Stimulated activated CD4-positive, alpha-beta T cell treated with anti-CD3 and anti-CD28 coated beads, Interleukin-15, amount 100 ng/mL, for 48 hours (primary cell): ENCODE measurements around the gene PTPRR.
"Not testable (repeated sequence)": the region's sequence is repeated elsewhere in the genome, so short reads cannot be mapped to it uniquely, and the experiment has no call there.

Experiments used
- DNase-seq, 2 donors: peaks; one replicate each; pipeline ENCODE4 v3.0.0-alpha.2; 2020; ENCODE audit warnings: low read depth in 2 of 2

Gene PTPRR

DNA sequence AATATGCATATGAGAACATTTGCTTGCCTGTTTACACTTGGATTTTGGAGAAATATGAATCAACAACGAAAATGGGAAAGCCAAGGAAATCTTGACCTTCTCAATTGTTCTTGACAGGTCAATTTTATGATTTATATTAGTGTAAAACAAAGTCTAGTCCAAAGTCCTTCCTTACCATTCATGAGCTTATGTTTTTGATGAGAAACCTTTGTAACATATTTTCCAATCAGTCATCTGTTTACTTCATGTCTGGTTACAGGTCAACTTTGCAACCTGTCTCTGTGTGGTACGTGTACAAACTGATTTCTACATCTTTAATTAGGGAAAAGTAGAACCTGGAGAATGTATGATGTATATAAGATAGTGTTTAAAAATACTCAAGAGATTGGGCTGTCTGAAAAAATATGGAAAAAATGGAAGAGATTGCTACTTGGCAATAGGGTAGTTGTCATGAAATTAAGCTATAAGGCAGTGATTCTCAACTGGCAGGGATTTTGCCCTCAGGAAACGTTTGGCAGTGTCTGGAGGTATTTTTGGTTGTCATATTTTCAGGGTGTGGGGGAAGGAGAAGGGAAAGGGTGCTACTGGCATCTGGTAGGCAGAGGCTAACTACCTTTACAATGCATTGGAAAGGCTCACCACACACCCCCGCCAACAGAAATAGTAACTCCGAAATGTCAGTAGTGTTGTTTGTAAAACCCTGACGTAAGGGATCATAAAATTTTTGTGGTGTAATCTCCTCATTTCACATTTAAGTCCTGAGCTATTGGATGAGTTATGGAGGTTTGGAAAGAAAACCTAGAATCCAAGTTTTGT lies 172.9 kb downstream of the PTPRR start:
- DNase-seq = no peak

DNA sequence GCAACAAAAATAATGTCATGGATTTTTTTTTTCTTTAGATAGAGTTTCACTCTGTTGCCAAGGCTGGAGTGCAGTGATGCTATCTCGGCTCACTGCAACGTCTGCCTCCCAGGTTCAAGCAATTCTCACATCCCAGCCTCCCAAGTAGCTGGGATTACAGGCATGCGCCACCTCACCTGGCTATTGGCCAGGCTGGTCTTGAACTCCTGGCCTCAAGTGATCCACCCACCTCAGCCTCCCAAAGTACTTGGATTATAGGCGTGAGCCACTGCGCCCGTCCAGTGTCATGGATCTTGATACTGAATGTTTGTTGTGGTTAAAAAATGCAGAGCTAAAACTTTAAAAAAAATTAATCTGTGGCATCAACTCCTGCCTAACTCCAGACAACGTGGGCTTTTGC lies 175.5 kb downstream of the PTPRR start:
- no peak for DNase-seq

DNA sequence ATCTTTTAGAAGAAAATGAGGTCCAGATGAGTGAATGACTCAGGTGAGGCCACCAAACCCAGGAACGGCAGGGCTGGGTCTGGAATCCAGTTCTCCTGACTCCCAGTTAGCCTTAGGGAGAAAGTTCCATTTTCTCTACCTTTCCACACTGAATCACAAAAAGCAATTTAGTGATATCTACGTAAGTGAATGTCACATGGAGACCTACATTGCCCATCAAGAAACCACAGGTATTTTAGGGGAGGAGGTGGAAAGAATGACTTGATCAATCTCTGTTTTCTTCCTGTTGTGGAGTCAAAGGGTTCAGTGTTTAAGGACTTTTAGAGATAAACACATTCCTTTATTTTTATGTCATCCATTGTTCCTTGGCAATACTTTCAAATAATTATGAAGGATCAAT lies 176.4 kb downstream of the PTPRR start:
- DNase-seq = no peak

DNA sequence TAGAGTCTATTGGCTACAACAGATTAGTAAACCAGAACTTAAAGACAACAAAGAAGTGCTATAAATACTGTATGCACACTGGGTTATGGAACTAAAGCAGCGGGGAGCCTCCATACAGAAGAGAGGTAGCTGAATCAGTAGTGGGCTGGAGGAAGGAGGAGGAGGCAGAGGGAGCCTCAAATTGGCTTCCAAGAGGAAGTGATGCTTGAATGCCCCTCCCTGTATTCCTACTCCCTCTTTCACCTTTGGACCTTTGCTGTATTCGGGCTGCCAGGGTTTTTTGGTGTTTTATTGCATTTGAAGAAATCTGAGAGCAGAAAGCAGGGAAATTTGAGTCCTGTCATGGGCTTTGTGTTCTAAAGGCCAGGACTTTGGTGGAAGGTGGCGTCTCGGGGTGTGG lies 179.3 kb downstream of the PTPRR start:
- DNase-seq = no peak

DNA sequence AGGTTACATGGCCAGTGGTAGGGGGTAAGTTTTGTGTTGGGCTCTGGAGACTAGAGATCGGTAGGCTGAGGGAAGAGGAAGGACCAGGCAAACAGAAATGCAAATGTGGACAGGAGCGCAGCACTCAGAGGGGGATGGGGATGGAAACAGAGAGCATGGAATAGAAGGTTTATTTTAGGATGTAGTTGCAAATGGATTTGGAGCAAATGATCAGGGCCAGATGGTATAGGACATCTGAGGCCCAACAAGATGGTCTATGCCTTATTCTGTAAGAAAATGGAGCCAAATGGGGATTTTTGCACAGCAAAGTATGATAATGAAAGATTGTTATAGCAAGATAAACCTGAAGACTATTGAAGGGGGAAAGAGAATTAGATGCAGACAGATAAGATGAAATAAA lies 180.8 kb downstream of the PTPRR start:
- no peak for DNase-seq

DNA sequence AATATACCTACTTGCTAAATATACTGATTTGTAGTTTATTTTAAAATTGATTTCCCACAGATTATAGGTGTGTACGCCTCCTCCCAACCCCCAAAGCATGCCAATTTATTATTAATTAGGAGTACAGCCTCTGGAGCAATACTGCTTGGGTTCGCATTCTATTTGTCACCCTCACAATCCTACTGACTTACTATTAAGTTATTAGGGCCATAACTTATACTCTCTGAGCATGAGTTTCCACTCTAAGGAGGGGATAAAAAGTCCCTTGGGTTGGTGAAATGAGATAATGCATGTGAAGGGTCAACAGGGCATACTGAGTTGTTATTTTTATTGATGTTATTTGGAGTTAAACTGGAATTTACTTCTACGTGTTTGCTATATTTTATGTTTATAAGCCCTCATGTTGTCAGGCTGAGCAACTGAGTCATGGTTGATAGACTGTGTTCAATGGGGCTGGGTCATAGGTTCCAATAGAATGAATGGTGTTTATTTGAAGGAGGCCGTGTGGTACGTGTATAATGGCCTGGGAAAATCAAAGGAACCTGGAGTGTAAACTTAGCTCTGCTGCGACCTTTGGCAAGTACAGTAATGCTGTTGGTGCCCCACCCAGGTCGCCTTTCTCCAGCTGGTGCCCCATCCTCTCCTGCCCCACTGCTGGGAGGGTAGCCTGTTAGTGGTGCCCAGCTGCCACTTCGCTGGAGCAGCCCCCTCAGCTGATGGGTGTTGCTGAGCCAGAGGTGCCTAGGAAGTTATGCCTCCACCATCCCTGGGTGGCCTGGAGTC lies 184.0 kb downstream of the PTPRR start:
- no peak for DNase-seq

DNA sequence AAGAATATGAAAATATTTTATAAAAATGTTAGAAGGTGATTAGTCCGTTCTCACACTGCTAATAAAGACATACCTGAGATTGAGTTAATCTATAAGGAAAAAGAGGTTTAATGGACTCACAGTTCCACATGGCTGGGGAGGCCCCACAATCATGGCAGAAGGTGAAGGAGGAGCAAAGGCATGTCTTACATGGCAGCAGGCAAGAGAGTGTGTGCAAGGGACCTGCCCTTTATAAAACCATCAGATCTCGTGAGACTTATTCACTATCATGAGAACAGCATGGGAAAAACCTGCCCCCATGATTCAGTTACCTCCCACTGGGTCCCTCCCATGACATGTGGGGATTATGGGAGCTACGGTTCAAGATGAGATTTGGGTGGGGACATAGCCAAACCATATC lies 185.3 kb downstream of the PTPRR start:
- not testable (repeated sequence) for DNase-seq

DNA sequence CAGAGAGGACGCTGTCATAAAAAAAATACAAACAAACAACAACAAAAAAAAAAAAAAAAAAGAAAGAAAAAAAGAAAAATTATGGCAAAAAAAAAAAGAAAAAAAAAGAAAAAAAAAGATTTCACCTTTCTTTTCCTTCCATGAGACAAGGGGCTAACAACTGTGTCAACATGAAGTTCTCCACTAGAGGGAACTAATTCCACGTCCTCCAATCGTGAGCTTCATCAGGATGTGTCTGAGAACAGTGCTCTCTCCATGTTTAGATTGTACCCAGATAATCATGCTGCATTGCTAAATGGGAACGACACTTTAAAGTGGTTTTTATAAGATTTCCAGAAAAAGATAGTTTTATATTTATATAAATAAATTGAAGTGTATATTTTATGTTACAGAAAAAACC lies 187.2 kb downstream of the PTPRR start:
- no peak for DNase-seq

DNA sequence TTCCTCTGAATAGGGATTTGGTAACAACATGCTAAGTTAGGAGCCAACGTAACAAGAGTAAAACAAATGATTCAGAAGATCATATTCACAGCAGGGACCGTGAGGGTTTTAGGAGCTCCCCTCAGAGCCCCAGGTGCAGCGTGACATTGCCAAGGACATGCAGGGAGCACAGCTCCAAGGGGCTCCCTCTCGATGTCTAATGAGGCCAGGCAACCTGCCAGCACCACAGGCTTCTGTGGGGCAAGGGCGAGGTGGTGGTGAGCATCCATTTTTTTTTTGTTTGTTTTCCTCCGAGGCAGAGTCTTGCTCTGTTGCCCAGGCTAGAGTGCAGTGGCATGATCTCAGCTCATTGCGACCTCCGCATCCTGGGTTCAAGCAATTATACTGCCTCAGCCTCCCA lies 188.3 kb downstream of the PTPRR start:
- DNase-seq = no peak

DNA sequence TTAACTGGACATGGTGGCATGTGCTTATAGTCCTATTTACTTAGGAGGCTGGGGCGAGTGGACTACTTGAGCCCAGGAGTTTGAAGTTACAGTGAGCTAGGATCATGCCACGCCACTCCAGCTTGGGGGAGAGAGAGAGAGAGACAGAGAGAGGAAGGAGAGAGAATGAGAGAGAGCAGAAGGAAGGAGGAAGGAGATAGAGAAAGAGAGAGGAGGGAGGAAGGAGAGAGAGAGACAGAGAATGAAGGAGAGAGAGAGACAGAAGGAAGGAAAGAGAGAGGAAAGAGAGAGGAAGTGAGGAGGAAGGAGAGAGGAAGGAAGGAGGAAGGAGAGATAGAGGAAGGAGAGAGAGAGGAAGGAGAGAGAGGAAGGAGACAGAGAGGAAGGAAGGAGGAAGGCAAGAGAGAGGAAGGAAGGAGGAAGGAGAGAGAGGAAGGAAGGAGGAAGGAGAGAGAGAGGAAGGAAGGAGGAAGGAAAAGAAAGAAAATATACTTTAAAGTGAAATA lies 189.8 kb downstream of the PTPRR start:
- DNase-seq = no peak

DNA sequence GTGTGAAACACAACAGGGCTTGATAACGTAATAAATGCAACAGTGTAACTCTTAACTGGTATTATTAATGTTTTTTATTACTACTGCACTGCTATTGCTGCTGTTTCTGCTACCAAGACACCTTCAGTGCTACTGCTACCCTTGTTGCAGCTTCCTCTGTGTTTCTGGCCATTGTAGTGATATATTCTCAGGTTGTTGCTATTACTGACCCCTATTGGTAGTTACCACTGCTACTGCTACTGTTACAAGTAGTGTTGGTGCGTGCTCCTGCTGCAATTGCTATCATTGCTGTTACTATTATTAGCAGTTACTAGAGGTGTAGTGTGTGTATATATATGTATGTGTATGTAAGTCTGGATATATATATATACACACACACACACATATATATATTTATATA lies 196.1 kb downstream of the PTPRR start:
- DNase-seq = no peak

DNA sequence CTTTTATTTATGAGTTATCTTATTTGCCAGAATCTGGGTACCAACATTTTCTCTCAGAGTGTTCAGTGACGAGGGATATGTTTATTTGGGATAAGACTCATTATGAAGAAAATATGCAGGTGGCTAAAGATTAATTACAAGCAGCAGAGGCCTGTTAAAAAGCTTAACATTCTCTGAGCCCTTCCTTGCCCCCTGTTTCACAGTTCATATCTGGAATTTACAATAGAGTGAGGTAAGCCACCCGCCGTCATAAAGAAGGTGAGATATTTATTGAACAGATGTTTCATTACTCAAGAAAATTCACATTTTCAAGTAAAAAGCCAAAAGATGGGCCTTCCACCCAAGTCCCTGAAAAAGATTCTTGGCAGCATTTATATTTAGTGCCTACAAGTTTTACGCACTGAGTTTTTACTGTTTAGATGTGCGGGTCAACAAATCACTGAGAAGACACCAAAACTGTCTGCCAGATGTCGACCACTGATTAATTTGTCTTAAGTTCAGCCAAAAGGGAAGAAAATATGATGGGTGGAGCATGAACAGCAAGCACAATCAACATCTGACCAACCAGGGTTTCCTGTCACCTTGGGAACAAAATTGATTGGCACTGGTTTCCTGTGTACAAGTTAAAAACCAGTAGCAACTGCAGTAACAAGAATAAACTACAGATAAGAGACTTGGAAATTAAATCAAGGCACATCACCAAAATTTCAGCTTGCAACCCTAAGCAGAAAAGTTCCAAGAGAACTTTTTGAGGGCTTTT lies 197.8 kb downstream of the PTPRR start:
- no peak for DNase-seq

DNA sequence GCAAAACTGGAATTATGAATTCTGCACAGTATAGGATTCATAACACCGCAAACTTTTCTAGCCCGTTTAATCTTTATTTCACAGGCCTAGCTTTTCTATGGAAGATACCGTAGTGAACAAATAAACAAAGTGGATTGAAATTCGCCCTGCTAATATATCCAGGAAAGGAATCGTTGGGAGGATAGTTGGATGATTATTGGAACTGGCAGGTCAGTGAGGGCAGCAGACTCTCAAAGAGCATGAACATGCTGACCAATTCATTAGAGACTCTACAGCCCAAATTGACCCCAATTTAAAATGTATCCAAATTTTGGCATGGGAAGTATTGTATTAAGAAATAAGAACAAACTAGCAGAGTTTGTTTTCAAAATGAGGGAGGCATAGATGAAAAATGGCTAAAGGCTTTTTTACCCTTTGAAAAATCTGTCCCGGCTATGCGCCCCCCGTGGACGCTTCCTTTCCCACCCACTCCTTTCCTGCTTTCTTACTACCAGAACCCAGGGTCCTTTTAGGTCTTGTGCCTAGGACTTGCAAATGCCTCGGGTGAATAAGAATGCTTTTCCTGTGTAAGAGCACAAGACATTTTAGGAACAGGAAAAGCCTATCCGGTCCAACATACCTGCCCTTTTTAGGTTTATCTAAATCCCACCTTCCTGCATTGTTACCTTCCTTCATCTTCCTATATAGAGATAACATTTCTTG lies 198.7 kb downstream of the PTPRR start:
- DNase-seq = no peak

DNA sequence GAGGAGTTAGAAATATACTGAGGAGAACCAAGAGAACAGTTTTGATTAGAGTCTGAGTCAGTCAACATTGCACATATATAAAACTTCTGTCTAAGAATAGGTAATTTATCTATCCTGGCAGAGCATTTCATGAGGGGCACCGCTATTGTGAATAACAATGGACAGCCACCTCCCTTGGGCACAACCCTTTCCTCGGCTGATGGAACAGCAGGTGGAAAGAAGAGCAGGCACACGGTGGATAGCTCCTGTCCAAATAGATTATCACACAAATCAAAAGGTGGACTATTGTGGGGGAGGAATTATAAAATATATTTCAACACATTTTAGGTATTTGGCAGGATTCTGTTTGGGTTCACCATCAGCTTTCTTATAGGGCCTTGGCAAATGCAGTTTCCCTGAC lies 199.3 kb downstream of the PTPRR start:
- DNase-seq = no peak

DNA sequence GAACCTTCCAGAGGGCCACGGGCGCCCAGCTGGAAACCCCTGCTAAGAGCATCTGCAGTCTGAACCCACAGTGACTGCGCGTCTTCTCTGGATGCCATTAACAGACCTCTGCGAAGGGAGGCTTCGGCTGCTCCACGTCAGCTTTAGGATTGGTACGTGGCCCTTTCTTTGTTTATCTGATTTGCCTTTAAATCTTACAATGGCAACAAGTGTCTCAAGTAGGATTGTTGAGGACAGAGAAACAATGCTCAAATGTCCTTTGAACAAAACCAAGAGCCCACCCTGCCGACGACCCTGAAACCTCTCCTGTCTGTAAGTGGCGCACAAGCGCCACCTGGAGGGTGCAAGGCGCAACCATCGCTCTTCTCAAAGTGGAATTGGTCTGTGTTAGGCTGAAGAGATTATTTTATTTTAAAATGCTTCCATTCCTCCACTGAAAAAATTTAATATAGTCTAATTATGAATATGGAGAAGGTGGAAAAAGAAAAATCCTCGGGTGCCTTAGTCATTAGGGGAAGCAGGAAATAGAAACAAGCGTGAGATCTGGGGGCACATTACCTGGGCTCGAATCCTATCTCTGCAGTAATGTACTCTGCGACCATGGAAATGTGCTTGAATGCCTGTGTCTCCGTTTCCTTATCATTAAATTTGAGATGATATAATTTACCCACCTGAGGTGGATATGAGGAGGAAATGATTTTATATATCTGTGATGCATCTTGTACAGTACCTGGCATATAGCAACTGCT lies 200.7 kb downstream of the PTPRR start:
- DNase-seq = no peak

DNA sequence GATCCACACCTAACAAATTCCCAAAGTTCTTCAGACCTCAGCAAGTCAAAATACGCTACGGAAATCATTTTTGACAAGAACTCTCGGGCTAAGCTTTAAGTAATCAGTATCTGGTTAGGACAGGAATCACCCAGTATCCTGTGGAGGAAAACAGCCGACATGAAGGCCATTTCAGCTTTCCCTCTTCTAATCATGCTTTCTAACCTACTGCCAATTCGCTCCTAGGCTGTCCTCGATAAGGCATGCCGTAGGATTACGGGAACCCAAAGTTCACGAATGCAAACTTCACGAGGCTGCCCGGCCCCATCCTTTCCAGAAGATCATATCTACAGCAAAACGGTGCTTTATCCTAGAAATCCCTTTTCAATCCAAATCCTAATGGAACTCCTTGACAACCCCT lies 201.5 kb downstream of the PTPRR start:
- DNase-seq = no peak

DNA sequence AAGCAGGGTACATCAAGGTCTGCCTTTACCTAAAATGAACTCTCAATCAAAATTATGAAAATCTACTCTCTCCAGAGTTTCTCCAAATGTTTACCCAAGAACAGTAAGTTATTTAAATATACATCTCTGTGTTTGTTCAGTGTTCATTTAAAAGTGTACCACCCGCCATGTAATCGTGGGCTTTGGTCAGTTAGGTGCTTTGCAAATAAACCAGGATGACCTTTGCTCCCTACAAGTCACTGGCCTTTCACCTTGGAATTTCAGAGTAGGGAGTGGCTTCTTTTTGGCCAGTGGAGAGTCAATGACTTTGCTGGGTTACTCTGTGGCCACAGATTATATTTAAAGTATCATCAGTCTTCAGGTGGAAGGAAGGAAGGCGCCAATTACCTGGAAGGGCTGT lies 208.7 kb downstream of the PTPRR start:
- no peak for DNase-seq

DNA sequence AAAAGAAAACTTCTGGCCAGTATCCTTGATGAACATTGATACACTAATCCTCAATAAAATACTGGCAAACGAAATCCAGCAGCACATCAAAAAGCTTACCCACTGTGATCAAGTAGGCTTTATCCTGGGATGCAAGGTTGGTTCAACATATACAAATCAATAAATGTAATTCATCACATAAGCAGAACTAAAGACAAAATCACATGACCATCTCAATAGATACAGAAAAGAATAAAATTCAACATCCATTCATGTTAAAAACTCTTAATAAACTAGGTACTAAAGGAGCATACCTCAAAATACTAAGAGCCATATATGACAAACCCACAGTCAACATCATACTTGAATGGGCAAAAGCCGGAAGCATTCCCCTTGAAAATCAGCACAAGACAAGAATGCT lies 211.5 kb downstream of the PTPRR start:
- no peak for DNase-seq

DNA sequence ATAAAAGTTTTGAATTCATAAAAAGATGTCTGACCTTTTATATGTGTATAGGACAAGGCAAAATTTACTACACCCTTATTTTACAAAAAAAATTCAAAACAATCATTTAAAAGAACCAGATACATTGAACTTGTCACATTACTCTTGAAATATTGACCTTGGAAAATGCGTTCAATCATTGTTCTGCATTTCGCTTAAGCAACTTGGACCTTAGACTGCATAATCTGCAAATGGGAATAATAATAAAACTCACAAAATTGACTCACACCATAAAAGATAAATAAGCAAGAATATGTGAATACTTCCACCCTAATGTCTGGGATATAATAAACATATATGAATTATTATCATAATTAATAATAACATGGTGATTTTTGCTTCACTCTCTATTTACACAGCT lies 213.9 kb downstream of the PTPRR start:
- no peak for DNase-seq

DNA sequence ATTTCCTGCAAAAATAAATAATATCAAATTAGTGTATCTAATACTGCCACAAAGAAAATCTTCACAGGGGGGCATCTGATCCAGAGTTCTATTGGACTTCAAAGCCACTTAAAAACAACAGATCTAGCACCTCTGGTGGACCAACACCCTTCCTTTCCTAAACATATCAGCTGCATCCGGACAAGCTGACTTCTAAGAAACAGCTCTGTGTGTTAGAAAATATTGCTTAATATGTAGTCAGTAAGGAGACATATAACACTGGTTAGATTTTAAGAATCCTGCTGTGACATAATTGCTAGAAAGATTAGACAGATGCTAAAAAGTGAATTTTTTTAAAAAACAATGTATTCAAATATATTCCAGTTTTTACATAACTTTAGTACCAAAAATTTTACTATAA lies 222.2 kb downstream of the PTPRR start:
- DNase-seq = no peak
